H1 (cell line): Measurements from ENCODE around the gene TCF7L1. TPM values are rescaled to one million over a fixed set of nuclear protein-coding genes. Genes with fewer than 3 reads are reported as not detected.

Source experiments
- CTCF ChIA-PET: fragments of 300-600 bp; sonication (Branson Sonifier 250); formaldehyde crosslinking; loops from one replicate; lab custom pipeline; 2021; ENCODE audit not compliant: partially characterized antibody; lab: Charles Lee
- POLR2A ChIA-PET: fragments of 300-600 bp; sonication (Branson Sonifier 250); formaldehyde crosslinking; loops from one replicate; lab custom pipeline; 2021; ENCODE audit warnings: inconsistent platforms; ENCODE audit not compliant: partially characterized antibody; lab: Charles Lee
- DNase-seq, 2 experiments: peaks; one replicate each; pipeline versions ENCODE4 v3.0.0 to v3.0.0-alpha.2; 2010 to 2022; ENCODE audit warnings: low spot score in 2 of 2, low read depth in 1 of 2, mixed read lengths in 1 of 2
- FAIRE-seq: peaks from 2 replicates; lab custom pipeline; 2011; peaks lifted over from hg19 to GRCh38; lab: Jason Lieb, UNC
- H2AFZ ChIP-seq: 2 replicates; pipeline ENCODE4 v1.8.1; 2012; ENCODE audit warnings: low read length, inconsistent platforms
- H2AK5ac ChIP-seq: 2 replicates; pipeline ENCODE4 v1.6.1; 2013; ENCODE audit warnings: low read depth, low read length
- H2BK120ac ChIP-seq: replicated peaks from 2 replicates; pipeline ENCODE3; 2013; ENCODE audit warnings: low read depth, low read length, inconsistent platforms
- H2BK12ac ChIP-seq: 2 replicates; pipeline ENCODE4 v1.6.1; 2013; ENCODE audit warnings: low read depth, low read length
- H2BK15ac ChIP-seq: 2 replicates; pipeline ENCODE4 v1.6.1; 2013; ENCODE audit warnings: low read length
- H2BK20ac ChIP-seq: 2 replicates; pipeline ENCODE4 v1.6.1; 2013; ENCODE audit warnings: low read length
- H2BK5ac ChIP-seq: 2 replicates; pipeline ENCODE4 v1.6.1; 2013; ENCODE audit warnings: low read depth, low read length
- H3K14ac ChIP-seq: 2 replicates; pipeline ENCODE4 v1.6.1; 2013; ENCODE audit warnings: inconsistent platforms; ENCODE audit not compliant: insufficient read length
- H3K18ac ChIP-seq: 2 replicates; pipeline ENCODE4 v1.6.1; 2013; ENCODE audit warnings: low read length; ENCODE audit errors: extremely low read depth
- H3K23ac ChIP-seq: 2 replicates; pipeline ENCODE4 v1.6.1; 2013; ENCODE audit warnings: inconsistent platforms; ENCODE audit not compliant: insufficient read length
- H3K23me2 ChIP-seq: 2 replicates; pipeline ENCODE4 v1.6.1; 2013; ENCODE audit warnings: low read depth, low read length
- H3K27ac ChIP-seq: 2 replicates; pipeline ENCODE4 v1.6.1; 2011; ENCODE audit warnings: low read depth, low read length, inconsistent platforms
- H3K27me3 ChIP-seq, 4 experiments: replicated peaks in 1 of 4; 1 replicate in 1 of 4; 2 replicates in 3 of 4; pipeline versions ENCODE4 v1.6.1 to v1.8.1; 2011 to 2013; ENCODE audit warnings: low read length in 3 of 4, mild to moderate bottlenecking in 3 of 4, inconsistent platforms in 2 of 4, mixed read lengths in 2 of 4, moderate library complexity in 1 of 4; ENCODE audit not compliant: control insufficient read depth in 3 of 4, insufficient read depth in 3 of 4; ENCODE audit errors: extremely low read depth in 1 of 4
- H3K36me3 ChIP-seq, 4 experiments: 2 replicates each; pipeline versions ENCODE4 v1.6.1 to v1.8.1; 2011 to 2013; ENCODE audit warnings: mild to moderate bottlenecking in 4 of 4, low read length in 3 of 4, moderate library complexity in 2 of 4, control low read depth in 1 of 4, inconsistent platforms in 1 of 4; ENCODE audit not compliant: insufficient read depth in 4 of 4, control insufficient read depth in 2 of 4
- H3K4ac ChIP-seq: replicated peaks from 2 replicates; pipeline ENCODE3; 2013; ENCODE audit warnings: low read length, low read depth, mixed read lengths, inconsistent platforms; ENCODE audit not compliant: insufficient read length
- H3K4me1 ChIP-seq, 4 experiments: replicated peaks in 1 of 4; 1 replicate in 1 of 4; 2 replicates in 3 of 4; pipeline versions ENCODE4 v1.6.1 to v1.8.1; 2011 to 2013; ENCODE audit warnings: low read length in 3 of 4, inconsistent platforms in 2 of 4, mixed read lengths in 1 of 4; ENCODE audit not compliant: insufficient read depth in 4 of 4, control insufficient read depth in 3 of 4
- H3K4me2 ChIP-seq, 2 experiments: 2 replicates each; pipeline versions ENCODE4 v1.6.1 to v1.8.1; 2011 to 2013; ENCODE audit warnings: low read depth in 2 of 2, low read length in 2 of 2, control low read depth in 1 of 2, inconsistent platforms in 1 of 2, mild to moderate bottlenecking in 1 of 2; ENCODE audit not compliant: insufficient read depth in 1 of 2
- H3K4me3 ChIP-seq, 4 experiments: fragments of 200-600, 300-600 bp in 1 of 4; sonication (generic), shearing (Covaris generic), sonication (Bioruptor Twin) in 1 of 4; 2 replicates each; pipeline versions ENCODE4 v1.5.1 to v1.8.1; 2011 to 2016; ENCODE audit warnings: low read length in 4 of 4, low read depth in 3 of 4, control low read depth in 2 of 4, inconsistent platforms in 2 of 4, mild to moderate bottlenecking in 2 of 4, mixed read lengths in 1 of 4, moderate library complexity in 1 of 4; ENCODE audit not compliant: insufficient read depth in 2 of 4; ENCODE audit errors: extremely low read depth in 1 of 4
- H3K56ac ChIP-seq: replicated peaks from 2 replicates; pipeline ENCODE3; 2013; ENCODE audit warnings: low read depth, mild to moderate bottlenecking, mixed read lengths, low read length, inconsistent platforms; ENCODE audit not compliant: insufficient read length
- H3K79me1 ChIP-seq: 2 replicates; pipeline ENCODE4 v1.6.1; 2013; ENCODE audit warnings: low read depth, low read length, control low read depth
- H3K79me2 ChIP-seq, 2 experiments: 2 replicates each; pipeline versions ENCODE4 v1.6.1 to v1.8.1; 2012 to 2013; ENCODE audit warnings: low read length in 2 of 2, mild to moderate bottlenecking in 2 of 2, inconsistent platforms in 1 of 2; ENCODE audit not compliant: insufficient read depth in 2 of 2, control insufficient read depth in 1 of 2
- H3K9ac ChIP-seq, 4 experiments: replicated peaks in 1 of 4; 1 replicate in 1 of 4; 2 replicates in 3 of 4; pipeline versions ENCODE4 v1.6.1 to v1.8.1; 2011 to 2013; ENCODE audit warnings: low read depth in 3 of 4, low read length in 3 of 4, control low read depth in 2 of 4, mild to moderate bottlenecking in 2 of 4, moderate library complexity in 2 of 4, inconsistent platforms in 1 of 4; ENCODE audit errors: extremely low read depth in 1 of 4
- H3K9me3 ChIP-seq, 2 experiments: 2 replicates each; pipeline versions ENCODE4 v1.6.1 to v1.8.1; 2012 to 2013; ENCODE audit warnings: mild to moderate bottlenecking in 2 of 2, moderate library complexity in 2 of 2, control low read depth in 1 of 2, inconsistent platforms in 1 of 2, low read depth in 1 of 2, low read length in 1 of 2, mixed read lengths in 1 of 2; ENCODE audit not compliant: insufficient read depth in 2 of 2
- H4K20me1 ChIP-seq, 2 experiments: replicated peaks in 1 of 2; 2 replicates each; pipeline versions ENCODE3 to v1.8.1; 2011 to 2013; ENCODE audit warnings: inconsistent platforms in 2 of 2, low read length in 2 of 2, mild to moderate bottlenecking in 1 of 2; ENCODE audit not compliant: insufficient read depth in 2 of 2, control insufficient read depth in 1 of 2
- H4K5ac ChIP-seq: 2 replicates; pipeline ENCODE4 v1.6.1; 2013; ENCODE audit warnings: low read length, low read depth, mixed read lengths, inconsistent platforms; ENCODE audit not compliant: insufficient read length
- H4K8ac ChIP-seq: 2 replicates; pipeline ENCODE4 v1.8.0; 2013; ENCODE audit warnings: mild to moderate bottlenecking, moderate library complexity, low read length, inconsistent platforms; ENCODE audit not compliant: insufficient read depth; ENCODE audit errors: extremely low read depth
- H4K91ac ChIP-seq: replicated peaks from 2 replicates; pipeline ENCODE3; 2013; ENCODE audit warnings: low read length, mixed read lengths, inconsistent platforms; ENCODE audit not compliant: insufficient read length
- HDAC2 ChIP-seq, 2 experiments: fragments of 300-600 bp in 1 of 2; sonication (generic) in 1 of 2; IDR thresholded peaks; 2 replicates each; pipeline ENCODE4 v1.6.1; 2011 to 2012; ENCODE audit warnings: low read depth in 2 of 2, low read length in 2 of 2, mild to moderate bottlenecking in 2 of 2, moderate library complexity in 2 of 2, borderline replicate concordance in 1 of 2, inconsistent platforms in 1 of 2
- WGBS, 2 experiments: shearing (Covaris generic) in 1 of 2; methylation state at CpG; one replicate each; pipeline versions ENCODE4 v1.1.6 to v1.1.7; 2013 to 2015; ENCODE audit warnings: low lambda C conversion rate in 2 of 2, mixed read lengths in 2 of 2, inconsistent platforms in 1 of 2, low coverage in 1 of 2, missing lambda C conversion rate in 1 of 2; ENCODE audit not compliant: insufficient replicate concordance in 2 of 2, insufficient coverage in 1 of 2, insufficient read length in 1 of 2; ENCODE audit errors: extremely low coverage in 1 of 2, missing lambda C conversion rate in 1 of 2; 5-methylcytosine and 5-hydroxymethylcytosine counted together
- polyA plus RNA-seq, 7 experiments: library from polyadenylated mRNA; depleted of rRNA in 3 of 7; stranded (reverse) in 5 of 7; unstranded in 2 of 7; fragments of >200 nt in 5 of 7; fragments of 200-250 nt in 2 of 7; gene quantifications; 1 replicate in 5 of 7; 2 replicates in 1 of 7; 4 replicates in 1 of 7; pipeline versions ENCODE4 v1.2.1 to v1.2.3, GENCODE V29; 2011 to 2013; ENCODE audit warnings: missing spikeins in 2 of 7, mixed read lengths in 2 of 7
- total RNA-seq: library from RNA; stranded (reverse); fragmentation: NEBNext Ultra II Directional; extraction: Animal tissue kit (Norgen Biotek cat#: 25700); gene quantifications from 2 replicates; pipeline ENCODE4 v1.2.1, GENCODE V29; 2021
- TF ChIP-seq, protein P1 (sequence below), 3 experiments: IDR thresholded peaks; 1 replicate in 2 of 3; 2 replicates in 1 of 3; pipeline versions ENCODE4 v1.5.1 to v1.6.1; 2011; ENCODE audit warnings: low read length in 3 of 3, mild to moderate bottlenecking in 3 of 3, inconsistent platforms in 2 of 3, low read depth in 1 of 3, moderate library complexity in 1 of 3; ENCODE audit not compliant: insufficient read depth in 1 of 3; ENCODE audit errors: control extremely low read depth in 1 of 3

Gene TCF7L1
- total and polyA plus RNA-seq, 2 of the 8 experiments (the other 6 are each of a cell fraction or from before 2014, with no cell fraction given) = 27.5 to 108 TPM

- Histone ChIP-seq H2AK5ac (no peak overlapping the region), H2BK15ac (no peak overlapping the region), H2BK20ac (no peak overlapping the region), H3K79me2 (peaks cover 48 to 99% of the 10 kb centered on the region in 2 experiments), H3K27ac (no peak overlapping the region), H3K23ac (no peak overlapping the region), H3K9ac (no peak overlapping the region), H3K79me1 (peaks cover 23% of the 10 kb centered on the region), H4K20me1 (peaks cover 37 to 42% of the 10 kb centered on the region in 2 experiments), H3K9me3 (no peaks in the 10 kb centered on the region), H3K4me1 (peaks cover 9 to 27% (median 15%) of the 10 kb centered on the region in 4 experiments), H4K91ac (no peak overlapping the region), H4K8ac (no peak overlapping the region), H3K4ac (no peak overlapping the region), H3K14ac (no peak overlapping the region), H4K5ac (no peak overlapping the region), H2BK12ac (no peak overlapping the region), H3K36me3 (peaks cover 0 to 8% (median 0%) of the 10 kb centered on the region in 4 experiments; a peak in 2 of 8 replicates), H3K27me3 (no peaks in the 10 kb centered on the region; a peak in 1 of 7 replicates), H3K18ac (no peak overlapping the region), H3K4me2 (no peak overlapping the region), H2BK5ac (no peak overlapping the region), H2AFZ (no peak overlapping the region), H2BK120ac (no peak overlapping the region), H3K56ac (no peak overlapping the region), H3K23me2 (no peaks in the 10 kb centered on the region), H3K4me3 (no peak overlapping the region)
- DNase-seq (no peak), FAIRE-seq (no peak)
- POLR2A ChIA-PET = interaction anchor here (0.8 to 5.5 kb wide), 7 partner anchors 10 to 99 kb away, joined by 3 to 63 read pairs (median 8); no protein-coding TSS in a partner anchor
- WGBS, 2 experiments = 77% methylated on average over 1 of the region's 1 CpG; no CpG with 5 or more reads in 1 of the 2 experiments
- CTCF ChIA-PET = interaction anchor here (1.2 to 3.9 kb wide), 6 partner anchors 8 to 141 kb away, joined by 3 to 15 read pairs (median 6); partner anchors contain the start of gene TCF7L1
- no peak for TF ChIP-seq HDAC2 (IDR thresholded peaks at IDR 0.05; ENCODE audit: borderline replicate concordance in 1 of 2, low read depth in 2 of 2, low read length in 2 of 2)
- TF ChIP-seq, protein P1, sequence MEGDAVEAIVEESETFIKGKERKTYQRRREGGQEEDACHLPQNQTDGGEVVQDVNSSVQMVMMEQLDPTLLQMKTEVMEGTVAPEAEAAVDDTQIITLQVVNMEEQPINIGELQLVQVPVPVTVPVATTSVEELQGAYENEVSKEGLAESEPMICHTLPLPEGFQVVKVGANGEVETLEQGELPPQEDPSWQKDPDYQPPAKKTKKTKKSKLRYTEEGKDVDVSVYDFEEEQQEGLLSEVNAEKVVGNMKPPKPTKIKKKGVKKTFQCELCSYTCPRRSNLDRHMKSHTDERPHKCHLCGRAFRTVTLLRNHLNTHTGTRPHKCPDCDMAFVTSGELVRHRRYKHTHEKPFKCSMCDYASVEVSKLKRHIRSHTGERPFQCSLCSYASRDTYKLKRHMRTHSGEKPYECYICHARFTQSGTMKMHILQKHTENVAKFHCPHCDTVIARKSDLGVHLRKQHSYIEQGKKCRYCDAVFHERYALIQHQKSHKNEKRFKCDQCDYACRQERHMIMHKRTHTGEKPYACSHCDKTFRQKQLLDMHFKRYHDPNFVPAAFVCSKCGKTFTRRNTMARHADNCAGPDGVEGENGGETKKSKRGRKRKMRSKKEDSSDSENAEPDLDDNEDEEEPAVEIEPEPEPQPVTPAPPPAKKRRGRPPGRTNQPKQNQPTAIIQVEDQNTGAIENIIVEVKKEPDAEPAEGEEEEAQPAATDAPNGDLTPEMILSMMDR (IDR thresholded peaks at IDR 0.05; ENCODE audit: control extremely low read depth in 1 of 3, insufficient read depth in 1 of 3, low read depth in 1 of 3, low read length in 3 of 3) = no peak
Observed at GRCh38 chr2:85157345-85157744, 24.2 kb downstream of the TCF7L1 start.
